Natural killer cell (primary cell): ENCODE results near the gene SLC39A11. TPM values are rescaled to one million over a fixed set of nuclear protein-coding genes. Genes with fewer than 3 reads are reported as not detected.

Experiments
- ATAC-seq, 3 donors: fragments of 150-1000 bp in 2 of 3; fragments of 200-7000 bp in 1 of 3; cut with Tn5 transposase; 1 replicate in 1 of 3; 2 replicates in 2 of 3; pipeline ENCODE4 v1.10.0; 2021; ENCODE audit warnings: mild to moderate bottlenecking in 2 of 3, moderate library complexity in 2 of 3
- DNase-seq, 2 donors: peaks; one replicate each; pipeline versions ENCODE4 v3.0.0 to v3.0.0-alpha.2; 2013 to 2021; ENCODE audit warnings: mixed read lengths in 1 of 2
- H3K27ac ChIP-seq: one replicate; pipeline ENCODE4 v1.5.1; 2013; ENCODE audit warnings: mild to moderate bottlenecking, low read length
- H3K27me3 ChIP-seq: one replicate; pipeline ENCODE4 v1.6.1; 2013; ENCODE audit warnings: low read length; ENCODE audit not compliant: control insufficient read depth, insufficient read depth
- H3K36me3 ChIP-seq: one replicate; pipeline ENCODE4 v1.6.1; 2013; ENCODE audit warnings: low read length; ENCODE audit not compliant: control insufficient read depth, insufficient read depth
- H3K4me1 ChIP-seq: one replicate; pipeline ENCODE4 v1.6.1; 2013; ENCODE audit warnings: low read length; ENCODE audit not compliant: control insufficient read depth, insufficient read depth
- H3K4me3 ChIP-seq: one replicate; pipeline ENCODE4 v1.5.1; 2013; ENCODE audit warnings: low read length
- H3K9me3 ChIP-seq: one replicate; pipeline ENCODE4 v1.6.1; 2013; ENCODE audit warnings: low read length; ENCODE audit not compliant: control insufficient read depth, insufficient read depth
- H3K27ac Mint-ChIP-seq, 2 donors: one replicate each; pipeline ENCODE4 v1.8.0; 2022; ENCODE audit warnings: mild to moderate bottlenecking in 2 of 2, mixed read lengths in 2 of 2, moderate library complexity in 1 of 2
- H3K27me3 Mint-ChIP-seq, 2 donors: one replicate each; pipeline ENCODE4 v1.8.0; 2022; ENCODE audit warnings: low read depth in 2 of 2, mixed read lengths in 2 of 2
- H3K36me3 Mint-ChIP-seq: one replicate; pipeline ENCODE4 v1.8.0; 2022; ENCODE audit warnings: mixed read lengths
- H3K4me1 Mint-ChIP-seq, 2 donors: one replicate each; pipeline ENCODE4 v1.8.0; 2022; ENCODE audit warnings: mixed read lengths in 2 of 2
- H3K4me3 Mint-ChIP-seq: one replicate; pipeline ENCODE4 v1.8.0; 2022; ENCODE audit warnings: mild to moderate bottlenecking, moderate library complexity, mixed read lengths
- H3K9me3 Mint-ChIP-seq, 2 donors: one replicate each; pipeline ENCODE4 v1.8.0; 2022; ENCODE audit warnings: mixed read lengths in 2 of 2
- CTCF ChIP-seq: fragments of 200-600 bp; IDR thresholded peaks from one replicate; pipeline ENCODE4 v1.8.0; 2022; ENCODE audit warnings: antibody characterized with exemption
- WGBS: methylation state at CpG from one replicate; pipeline ENCODE4 v1.1.7; 2013; ENCODE audit warnings: missing lambda C conversion rate; ENCODE audit not compliant: insufficient coverage; 5-methylcytosine and 5-hydroxymethylcytosine counted together
- intact Hi-C: fragments of 100-400 bp; cut with micrococcal nuclease; formaldehyde crosslinking; loops from one replicate; pipeline ENCODE4 v1.14.2; 2022
- total RNA-seq, 4 donors: library from RNA; stranded (reverse); fragments of 120-200 nt in 1 of 4; gene quantifications; one replicate each; pipeline versions ENCODE4 v1.2.3 to v1.2.4, GENCODE V29; 2013 to 2022

SLC39A11 gene
- total RNA-seq, 3 donors from 2014 or later (not counting 1 experiment from before 2014, with no cell fraction given): 32.6 to 44.9 (median 39.4) TPM

- H3K27ac Mint-ChIP-seq: no peak overlapping the region
- intact Hi-C loops: no loop called here
- Histone ChIP-seq H3K4me3 (no peak overlapping the region), H3K9me3 (no peaks in the 10 kb centered on the region), H3K4me1 (no peaks in the 10 kb centered on the region), H3K36me3 (no peaks in the 10 kb centered on the region), H3K27me3 (no peaks in the 10 kb centered on the region), H3K27ac (no peak overlapping the region)
- no peaks in the 10 kb centered on the region for H3K27me3 Mint-ChIP-seq
- DNase-seq: no peak
- H3K4me1 Mint-ChIP-seq: peaks cover 0 to 5% of the 10 kb centered on the region in 2 donors
- 96% methylated on average over 6 of the region's 6 CpGs for WGBS
- TF ChIP-seq CTCF: no peak
- peaks cover 0 to 3% of the 10 kb centered on the region in 2 donors for H3K9me3 Mint-ChIP-seq
- peaks cover 7% of the 10 kb centered on the region for H3K36me3 Mint-ChIP-seq
- no peak overlapping the region for H3K4me3 Mint-ChIP-seq
- ATAC-seq: no peak
Observed at GRCh38 chr17:72760368-72760767, 332.1 kb downstream of the SLC39A11 start.

GRCh38 chr17:72759301-72759700, 333.2 kb downstream of the SLC39A11 start:
- DNase-seq (no peak), ATAC-seq (no peak)
- Histone ChIP-seq H3K27me3 (no peaks in the 10 kb centered on the region), H3K9me3 (no peaks in the 10 kb centered on the region), H3K4me1 (no peaks in the 10 kb centered on the region), H3K27ac (no peak overlapping the region), H3K4me3 (no peak overlapping the region), H3K36me3 (no peaks in the 10 kb centered on the region)
- no peak for TF ChIP-seq CTCF
- intact Hi-C loops: no loop called here
- H3K27ac Mint-ChIP-seq: no peak overlapping the region
- H3K9me3 Mint-ChIP-seq: peaks cover 0 to 3% of the 10 kb centered on the region in 2 donors
- 86% methylated on average over 1 of the region's 2 CpGs for WGBS
- H3K27me3 Mint-ChIP-seq: no peaks in the 10 kb centered on the region
- H3K4me1 Mint-ChIP-seq: peaks cover 0 to 5% of the 10 kb centered on the region in 2 donors
- H3K36me3 Mint-ChIP-seq: peaks cover 7% of the 10 kb centered on the region
- no peak overlapping the region for H3K4me3 Mint-ChIP-seq

GRCh38 chr17:72756256-72756655, 336.2 kb downstream of the SLC39A11 start:
- no peak for ATAC-seq
- intact Hi-C loops: no loop called here

More at GRCh38 chr17:72756256-72756655, 336.2 kb downstream of the SLC39A11 start:
- no peaks in the 10 kb centered on the region for H3K4me1 ChIP-seq
- H3K27ac ChIP-seq: no peak overlapping the region
- Mint-ChIP-seq H3K27ac (no peak overlapping the region), H3K4me1 (no peaks in the 10 kb centered on the region), H3K4me3 (no peak overlapping the region), H3K27me3 (no peaks in the 10 kb centered on the region), H3K9me3 (peaks cover 0 to 3% of the 10 kb centered on the region in 2 donors), H3K36me3 (peaks cover 7% of the 10 kb centered on the region)
- H3K36me3 ChIP-seq: no peaks in the 10 kb centered on the region
- WGBS: 100% methylated on average over 3 of the region's 3 CpGs
- H3K4me3 ChIP-seq: no peak overlapping the region
- DNase-seq: no peak
- TF ChIP-seq CTCF: no peak
- no peaks in the 10 kb centered on the region for H3K9me3 ChIP-seq
- no peaks in the 10 kb centered on the region for H3K27me3 ChIP-seq
